Measurements from ENCODE around the gene LRMDA. TPM values are rescaled to one million over a fixed set of nuclear protein-coding genes. Genes with fewer than 3 reads are reported as not detected.

The LRMDA gene
- total RNA-seq, 1 donor from 2014 or later, result not detected

DNA sequence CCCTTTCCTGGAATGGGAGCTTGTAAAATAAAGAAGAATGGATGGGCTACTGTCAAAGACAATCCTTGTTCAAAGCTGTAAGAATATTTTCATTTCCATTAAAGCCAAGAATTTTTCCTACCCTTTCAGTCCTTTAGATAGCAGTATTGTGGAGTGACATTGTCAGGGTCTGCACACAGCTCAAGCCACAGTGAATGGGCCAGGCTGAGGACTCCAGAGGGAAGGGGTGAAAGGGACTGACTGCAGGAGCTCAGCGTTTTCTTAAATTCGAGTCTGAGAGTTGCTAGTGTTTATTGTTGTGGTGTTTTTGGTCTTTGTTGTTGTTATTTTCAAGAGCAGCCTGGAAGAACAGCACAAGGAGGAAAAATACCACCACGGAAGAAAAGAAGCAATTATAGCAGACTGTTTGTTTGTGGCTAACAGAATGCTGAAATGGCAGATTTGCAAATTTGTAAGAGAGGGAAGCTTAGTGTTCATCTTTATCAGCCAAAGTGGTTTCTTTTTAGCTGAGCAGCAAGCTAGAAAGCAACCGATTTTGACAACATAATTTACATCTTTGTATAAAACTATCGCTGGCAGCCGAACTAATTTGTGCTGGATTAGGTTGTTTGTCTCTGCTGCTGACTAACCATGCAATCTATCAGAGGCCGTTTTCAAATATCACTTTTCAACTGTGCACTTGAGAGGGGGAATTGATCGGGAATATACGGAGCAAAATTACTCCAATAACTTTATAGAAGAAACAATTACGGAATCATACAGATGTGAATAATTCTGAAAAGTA, 192.1 kb downstream of the LRMDA start:
- intact Hi-C loops (cut with micrococcal nuclease), result no loop called here
- Mint-ChIP-seq H3K27ac (no peak overlapping the region), H3K4me3 (no peak overlapping the region), H3K36me3 (ENCODE audit: low read depth) (no peaks in the 10 kb centered on the region), H3K4me1 (no peaks in the 10 kb centered on the region), H3K9me3 (no peaks in the 10 kb centered on the region), H3K27me3 (peaks cover 1% of the 10 kb centered on the region)
- DNase-seq (no peak), ATAC-seq (ENCODE audit: low read depth) (no peak)
- ChIA-PET POLR2A (no interaction called here), CTCF (no interaction called here)
- TF ChIP-seq CTCF (IDR thresholded peaks at IDR 0.05), result no peak

- Mint-ChIP-seq H3K4me3 (no peak overlapping the region), H3K27me3 (peaks cover 1% of the 10 kb centered on the region), H3K36me3 (ENCODE audit: low read depth) (no peaks in the 10 kb centered on the region), H3K27ac (no peak overlapping the region), H3K4me1 (no peaks in the 10 kb centered on the region), H3K9me3 (no peaks in the 10 kb centered on the region)
- TF ChIP-seq CTCF (IDR thresholded peaks at IDR 0.05), result no peak
- intact Hi-C loops (cut with micrococcal nuclease), result no loop called here
- ATAC-seq (ENCODE audit: low read depth) (no peak), DNase-seq (no peak)
- ChIA-PET CTCF (no interaction called here), POLR2A (no interaction called here)
Observed at GRCh38 chr10:75624638-75625037, 193.2 kb downstream of the LRMDA start.

GRCh38 chr10:75630746-75631145, 199.3 kb downstream of the LRMDA start:
- no peak for TF ChIP-seq CTCF (IDR thresholded peaks at IDR 0.05)
- ATAC-seq (ENCODE audit: low read depth) (no peak), DNase-seq (no peak)
- intact Hi-C loops (cut with micrococcal nuclease), result no loop called here
- CTCF ChIA-PET, result no interaction called here
- Mint-ChIP-seq H3K27me3 (peaks cover 2% of the 10 kb centered on the region), H3K9me3 (no peaks in the 10 kb centered on the region), H3K4me3 (no peak overlapping the region), H3K27ac (no peak overlapping the region), H3K36me3 (ENCODE audit: low read depth) (no peaks in the 10 kb centered on the region), H3K4me1 (no peaks in the 10 kb centered on the region)
- POLR2A ChIA-PET, result no interaction called here

- no peaks in the 10 kb centered on the region for H3K36me3 Mint-ChIP-seq (ENCODE audit: low read depth)
- DNase-seq, result no peak
- no peaks in the 10 kb centered on the region for H3K9me3 Mint-ChIP-seq
- ATAC-seq (ENCODE audit: low read depth), result no peak
- TF ChIP-seq CTCF (IDR thresholded peaks at IDR 0.05), result no peak
- intact Hi-C loops (cut with micrococcal nuclease), result no loop called here
- peaks cover 9% of the 10 kb centered on the region for H3K27me3 Mint-ChIP-seq
- CTCF ChIA-PET, result no interaction called here
- POLR2A ChIA-PET, result no interaction called here
- H3K4me3 Mint-ChIP-seq, result no peak overlapping the region
- H3K4me1 Mint-ChIP-seq, result no peaks in the 10 kb centered on the region
- H3K27ac Mint-ChIP-seq, result no peak overlapping the region
Observed at GRCh38 chr10:75632805-75633462, 201.5 kb downstream of the LRMDA start.

- ChIA-PET CTCF (no interaction called here), POLR2A (no interaction called here)
- Mint-ChIP-seq H3K4me1 (no peaks in the 10 kb centered on the region), H3K36me3 (ENCODE audit: low read depth) (no peaks in the 10 kb centered on the region), H3K9me3 (no peaks in the 10 kb centered on the region), H3K4me3 (no peak overlapping the region), H3K27ac (no peak overlapping the region), H3K27me3 (peaks cover 9% of the 10 kb centered on the region)
- intact Hi-C loops (cut with micrococcal nuclease), result no loop called here
- DNase-seq, result no peak
- no peak for ATAC-seq (ENCODE audit: low read depth)
- no peak for TF ChIP-seq CTCF (IDR thresholded peaks at IDR 0.05)
Observed at GRCh38 chr10:75633568-75633967, 202.1 kb downstream of the LRMDA start.

All from activated B cell treated with CpG ODN at 0.5 μM for 24 hours (primary cell).